Liver (tissue), 9 donors: Measurements from ENCODE around the gene CST8. TPM values are rescaled to one million over a fixed set of nuclear protein-coding genes. Genes with fewer than 3 reads are reported as not detected.

ENCODE experiments used
- DNase-seq: peaks from one replicate; pipeline ENCODE4 v3.0.0-alpha.2; 2017; ENCODE audit warnings: low spot score
- H3K27ac ChIP-seq, 2 donors: one replicate each; pipeline ENCODE4 v1.7.0; 2013; ENCODE audit warnings: inconsistent platforms in 2 of 2, low read length in 2 of 2, control low read depth in 1 of 2, low read depth in 1 of 2, mild to moderate bottlenecking in 1 of 2
- H3K27me3 ChIP-seq, 4 donors: one replicate each; pipeline versions ENCODE4 v1.6.1 to v1.7.0; 2013; ENCODE audit warnings: low read length in 3 of 4, inconsistent platforms in 1 of 4, mild to moderate bottlenecking in 1 of 4, moderate library complexity in 1 of 4; ENCODE audit not compliant: control insufficient read depth in 4 of 4, insufficient read depth in 4 of 4
- H3K36me3 ChIP-seq, 4 donors: one replicate each; pipeline versions ENCODE4 v1.6.1 to v1.7.0; 2013; ENCODE audit warnings: low read length in 3 of 4, mild to moderate bottlenecking in 3 of 4, low read depth in 1 of 4, moderate library complexity in 1 of 4; ENCODE audit not compliant: control insufficient read depth in 4 of 4, insufficient read depth in 3 of 4
- H3K4me1 ChIP-seq, 4 donors: one replicate each; pipeline versions ENCODE4 v1.6.1 to v1.7.0; 2013; ENCODE audit warnings: low read length in 3 of 4, mild to moderate bottlenecking in 3 of 4, moderate library complexity in 1 of 4; ENCODE audit not compliant: control insufficient read depth in 4 of 4, insufficient read depth in 4 of 4
- H3K4me3 ChIP-seq, 3 donors: one replicate each; pipeline versions ENCODE4 v1.6.1 to v1.7.0; 2013; ENCODE audit warnings: low read length in 3 of 3, control low read depth in 1 of 3, low read depth in 1 of 3, mild to moderate bottlenecking in 1 of 3
- H3K9ac ChIP-seq, 2 donors: one replicate each; pipeline ENCODE4 v1.7.0; 2013; ENCODE audit warnings: low read length in 2 of 2, mild to moderate bottlenecking in 2 of 2, moderate library complexity in 2 of 2, control low read depth in 1 of 2, low read depth in 1 of 2
- H3K9me3 ChIP-seq, 4 donors: one replicate each; pipeline versions ENCODE4 v1.6.1 to v1.7.0; 2013; ENCODE audit warnings: low read length in 3 of 4; ENCODE audit not compliant: control insufficient read depth in 4 of 4
- ATF3 ChIP-seq: IDR thresholded peaks from 2 replicates; pipeline ENCODE4 v1.6.1; 2016; ENCODE audit warnings: antibody characterized with exemption
- CTCF ChIP-seq: fragments of 150-350 bp; IDR thresholded peaks from 2 replicates; pipeline ENCODE4 v1.5.1; 2017; ENCODE audit warnings: improper control_type of control experiment, low read depth, low read length; ENCODE audit not compliant: missing input control
- EGR1 ChIP-seq, 2 donors: IDR thresholded peaks; 2 replicates each; pipeline ENCODE4 v1.6.1; 2016 to 2018; ENCODE audit warnings: antibody characterized with exemption in 2 of 2, low read depth in 2 of 2
- FOXA1 ChIP-seq: IDR thresholded peaks from 2 replicates; pipeline ENCODE4 v1.6.1; 2016; ENCODE audit warnings: antibody characterized with exemption
- FOXA2 ChIP-seq: IDR thresholded peaks from 2 replicates; pipeline ENCODE4 v1.6.1; 2016; ENCODE audit warnings: antibody characterized with exemption
- HNF4A ChIP-seq, 2 donors: conservative IDR thresholded peaks; 2 replicates each; pipeline ENCODE4 v1.6.1; 2016; ENCODE audit warnings: antibody characterized with exemption in 2 of 2, mild to moderate bottlenecking in 2 of 2
- JUND ChIP-seq, 2 donors: IDR thresholded peaks; 2 replicates each; pipeline ENCODE4 v1.6.1; 2016; ENCODE audit warnings: antibody characterized with exemption in 2 of 2
- MAX ChIP-seq: IDR thresholded peaks from 2 replicates; pipeline ENCODE4 v1.6.1; 2016; ENCODE audit warnings: antibody characterized with exemption
- NR2F2 ChIP-seq: IDR thresholded peaks from 2 replicates; pipeline ENCODE4 v1.6.1; 2016; ENCODE audit warnings: antibody characterized with exemption
- RAD21 ChIP-seq, 2 donors: IDR thresholded peaks; 2 replicates each; pipeline ENCODE4 v1.6.1; 2016; ENCODE audit warnings: antibody characterized with exemption in 2 of 2, mild to moderate bottlenecking in 2 of 2
- RXRA ChIP-seq, 2 donors: IDR thresholded peaks; 2 replicates each; pipeline ENCODE4 v1.6.1; 2017 to 2018; ENCODE audit warnings: antibody characterized with exemption in 2 of 2, mild to moderate bottlenecking in 1 of 2
- TAF1 ChIP-seq: conservative IDR thresholded peaks from 2 replicates; pipeline ENCODE4 v1.6.1; 2016; ENCODE audit warnings: antibody characterized with exemption, mild to moderate bottlenecking
- YY1 ChIP-seq: IDR thresholded peaks from 2 replicates; pipeline ENCODE4 v1.6.1; 2016; ENCODE audit warnings: antibody characterized with exemption, mild to moderate bottlenecking
- WGBS: extraction: QIAGEN DNeasy Blood & Tissue Kit; methylation state at CpG from one replicate; pipeline ENCODE4 v1.1.7; 2013; 5-methylcytosine and 5-hydroxymethylcytosine counted together
- polyA plus RNA-seq, 2 donors: library from polyadenylated mRNA; stranded (reverse) in 1 of 2; unstranded in 1 of 2; fragments of 200-250 nt in 1 of 2; fragments of >200 nt in 1 of 2; fragmentation: Nextera tagmentation in 1 of 2; extraction: Ambion mirVana in 1 of 2; gene quantifications; one replicate each; pipeline versions ENCODE4 v1.2.1 to v1.2.3, GENCODE V29; 2013 to 2015
- total RNA-seq, 2 donors: library from RNA; depleted of rRNA; stranded (reverse); fragments of >200 nt; gene quantifications; one replicate each; pipeline ENCODE4 v1.2.3, GENCODE V29; 2014
- TF ChIP-seq, protein P1 (sequence below): IDR thresholded peaks from 2 replicates; pipeline ENCODE4 v1.6.1; 2016; ENCODE audit warnings: antibody characterized with exemption
- TF ChIP-seq, protein P2 (sequence below): IDR thresholded peaks from 2 replicates; pipeline ENCODE4 v1.6.1; 2016; ENCODE audit warnings: antibody characterized with exemption, mild to moderate bottlenecking
- donor health status: healthy.
- donor health status: healthy.
- donor health status: healthy.
- donor health status: healthy.
- donor health status: healthy.

Gene CST8
- total and polyA plus RNA-seq, 4 donors = not detected

GRCh38 chr20:23530937-23531567, 40.1 kb downstream of the CST8 start:
- no peak overlapping the region for H3K4me3 ChIP-seq
- H3K4me1 ChIP-seq = no peaks in the 10 kb centered on the region
- no peak overlapping the region for H3K9ac ChIP-seq
- peaks cover 0 to 4% (median 0%) of the 10 kb centered on the region in 4 donors for H3K9me3 ChIP-seq
- no peak for DNase-seq
- TF ChIP-seq NR2F2 (no peak), FOXA1 (no peak), TAF1 (no peak), YY1 (no peak), FOXA2 (no peak), HNF4A (conservative IDR thresholded peaks at IDR 0.05) (no peak), ATF3 (no peak), RAD21 (IDR thresholded peaks at IDR 0.05) (no peak), MAX (no peak), EGR1 (IDR thresholded peaks at IDR 0.05; ENCODE audit: low read depth in 2 of 2) (no peak)
- TF ChIP-seq, protein P1, sequence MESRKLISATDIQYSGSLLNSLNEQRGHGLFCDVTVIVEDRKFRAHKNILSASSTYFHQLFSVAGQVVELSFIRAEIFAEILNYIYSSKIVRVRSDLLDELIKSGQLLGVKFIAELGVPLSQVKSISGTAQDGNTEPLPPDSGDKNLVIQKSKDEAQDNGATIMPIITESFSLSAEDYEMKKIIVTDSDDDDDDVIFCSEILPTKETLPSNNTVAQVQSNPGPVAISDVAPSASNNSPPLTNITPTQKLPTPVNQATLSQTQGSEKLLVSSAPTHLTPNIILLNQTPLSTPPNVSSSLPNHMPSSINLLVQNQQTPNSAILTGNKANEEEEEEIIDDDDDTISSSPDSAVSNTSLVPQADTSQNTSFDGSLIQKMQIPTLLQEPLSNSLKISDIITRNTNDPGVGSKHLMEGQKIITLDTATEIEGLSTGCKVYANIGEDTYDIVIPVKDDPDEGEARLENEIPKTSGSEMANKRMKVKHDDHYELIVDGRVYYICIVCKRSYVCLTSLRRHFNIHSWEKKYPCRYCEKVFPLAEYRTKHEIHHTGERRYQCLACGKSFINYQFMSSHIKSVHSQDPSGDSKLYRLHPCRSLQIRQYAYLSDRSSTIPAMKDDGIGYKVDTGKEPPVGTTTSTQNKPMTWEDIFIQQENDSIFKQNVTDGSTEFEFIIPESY = no peak
- 45% methylated on average over 1 of the region's 1 CpG for WGBS
- no peaks in the 10 kb centered on the region for H3K27me3 ChIP-seq
- no peaks in the 10 kb centered on the region for H3K36me3 ChIP-seq
- no peak overlapping the region for H3K27ac ChIP-seq

- TF ChIP-seq YY1 (no peak), TAF1 (no peak), EGR1 (IDR thresholded peaks at IDR 0.05; ENCODE audit: low read depth in 2 of 2) (no peak)
- Histone ChIP-seq H3K9ac (no peak overlapping the region), H3K9me3 (peaks cover 0 to 4% (median 0%) of the 10 kb centered on the region in 4 donors), H3K36me3 (no peaks in the 10 kb centered on the region), H3K4me1 (no peaks in the 10 kb centered on the region), H3K4me3 (no peak overlapping the region), H3K27ac (no peak overlapping the region), H3K27me3 (no peaks in the 10 kb centered on the region)
- no peak for DNase-seq
- WGBS = 59% methylated on average over 1 of the region's 1 CpG
Observed at GRCh38 chr20:23532533-23532932, 41.6 kb downstream of the CST8 start.

GRCh38 chr20:23533161-23533560, 42.2 kb downstream of the CST8 start:
- H3K9ac ChIP-seq = no peak overlapping the region
- H3K27ac ChIP-seq = no peak overlapping the region
- H3K4me1 ChIP-seq = no peaks in the 10 kb centered on the region
- peaks cover 0 to 4% (median 0%) of the 10 kb centered on the region in 4 donors for H3K9me3 ChIP-seq
- H3K4me3 ChIP-seq = no peak overlapping the region
- no peaks in the 10 kb centered on the region for H3K36me3 ChIP-seq
- TF ChIP-seq, protein P1 = no peak
- TF ChIP-seq CTCF = no peak
- TF ChIP-seq HNF4A (conservative IDR thresholded peaks at IDR 0.05) = no peak
- TF ChIP-seq RAD21 (IDR thresholded peaks at IDR 0.05) = no peak
- TF ChIP-seq EGR1 (IDR thresholded peaks at IDR 0.05; ENCODE audit: low read depth in 2 of 2) = no peak
- TF ChIP-seq YY1 = no peak
- TF ChIP-seq MAX = no peak
- no peak for TF ChIP-seq TAF1
- TF ChIP-seq ATF3 = no peak
- no peak for TF ChIP-seq RXRA (IDR thresholded peaks at IDR 0.05)
- TF ChIP-seq FOXA1 = no peak
- no peak for TF ChIP-seq JUND (IDR thresholded peaks at IDR 0.05)
- TF ChIP-seq, protein P2, sequence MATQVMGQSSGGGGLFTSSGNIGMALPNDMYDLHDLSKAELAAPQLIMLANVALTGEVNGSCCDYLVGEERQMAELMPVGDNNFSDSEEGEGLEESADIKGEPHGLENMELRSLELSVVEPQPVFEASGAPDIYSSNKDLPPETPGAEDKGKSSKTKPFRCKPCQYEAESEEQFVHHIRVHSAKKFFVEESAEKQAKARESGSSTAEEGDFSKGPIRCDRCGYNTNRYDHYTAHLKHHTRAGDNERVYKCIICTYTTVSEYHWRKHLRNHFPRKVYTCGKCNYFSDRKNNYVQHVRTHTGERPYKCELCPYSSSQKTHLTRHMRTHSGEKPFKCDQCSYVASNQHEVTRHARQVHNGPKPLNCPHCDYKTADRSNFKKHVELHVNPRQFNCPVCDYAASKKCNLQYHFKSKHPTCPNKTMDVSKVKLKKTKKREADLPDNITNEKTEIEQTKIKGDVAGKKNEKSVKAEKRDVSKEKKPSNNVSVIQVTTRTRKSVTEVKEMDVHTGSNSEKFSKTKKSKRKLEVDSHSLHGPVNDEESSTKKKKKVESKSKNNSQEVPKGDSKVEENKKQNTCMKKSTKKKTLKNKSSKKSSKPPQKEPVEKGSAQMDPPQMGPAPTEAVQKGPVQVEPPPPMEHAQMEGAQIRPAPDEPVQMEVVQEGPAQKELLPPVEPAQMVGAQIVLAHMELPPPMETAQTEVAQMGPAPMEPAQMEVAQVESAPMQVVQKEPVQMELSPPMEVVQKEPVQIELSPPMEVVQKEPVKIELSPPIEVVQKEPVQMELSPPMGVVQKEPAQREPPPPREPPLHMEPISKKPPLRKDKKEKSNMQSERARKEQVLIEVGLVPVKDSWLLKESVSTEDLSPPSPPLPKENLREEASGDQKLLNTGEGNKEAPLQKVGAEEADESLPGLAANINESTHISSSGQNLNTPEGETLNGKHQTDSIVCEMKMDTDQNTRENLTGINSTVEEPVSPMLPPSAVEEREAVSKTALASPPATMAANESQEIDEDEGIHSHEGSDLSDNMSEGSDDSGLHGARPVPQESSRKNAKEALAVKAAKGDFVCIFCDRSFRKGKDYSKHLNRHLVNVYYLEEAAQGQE = no peak
- DNase-seq = no peak
- H3K27me3 ChIP-seq = no peaks in the 10 kb centered on the region
